HG03354 (cell line): ENCODE data around the gene MYL11.

Experiments used
- ATAC-seq: cut with Tn5 transposase; IDR thresholded peaks from one replicate; pipeline ENCODE4 v1.9.1; 2021; ENCODE audit warnings: mild to moderate bottlenecking; ENCODE audit not compliant: unreplicated experiment, poor library complexity, severe bottlenecking

Gene MYL11

DNA sequence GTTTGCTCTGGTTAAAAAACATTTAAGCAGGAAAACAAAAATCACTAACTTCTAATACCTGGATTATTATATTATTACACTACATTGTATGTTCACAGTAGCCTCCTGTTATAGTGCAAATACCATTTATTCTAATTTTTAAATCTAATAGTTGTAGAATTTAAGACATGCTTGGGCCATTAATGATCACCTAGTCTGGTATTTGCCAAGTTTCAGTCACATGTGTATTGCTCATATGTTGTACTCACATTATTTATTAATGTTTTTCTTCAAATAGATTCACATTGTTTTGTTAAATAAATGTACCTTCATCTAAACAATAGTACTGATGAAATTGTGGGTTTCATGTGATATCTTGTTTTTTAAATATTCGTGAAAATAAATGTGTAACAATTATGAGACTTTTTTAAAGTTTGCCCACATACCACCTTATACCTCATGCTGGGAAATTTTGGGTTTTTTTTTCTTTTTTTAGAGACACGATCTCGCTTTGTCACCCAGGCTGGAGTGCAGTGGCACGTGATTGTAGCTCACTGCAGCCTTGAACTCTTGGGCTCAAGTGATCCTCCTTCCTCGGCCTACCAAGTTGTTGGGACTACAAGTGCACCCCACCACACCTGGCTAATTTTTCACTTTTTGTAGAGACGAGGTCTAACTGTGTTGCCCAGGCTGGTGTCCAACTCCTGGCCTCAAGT is 38.7 kb downstream of the MYL11 start:
- ATAC-seq: no peak

- no peak for ATAC-seq
Observed at GRCh38 chr16:30414159-30414558, 39.6 kb downstream of the MYL11 start.

GRCh38 chr16:30416047-30416603 is 41.5 kb downstream of the MYL11 start:
- no peak for ATAC-seq

DNA sequence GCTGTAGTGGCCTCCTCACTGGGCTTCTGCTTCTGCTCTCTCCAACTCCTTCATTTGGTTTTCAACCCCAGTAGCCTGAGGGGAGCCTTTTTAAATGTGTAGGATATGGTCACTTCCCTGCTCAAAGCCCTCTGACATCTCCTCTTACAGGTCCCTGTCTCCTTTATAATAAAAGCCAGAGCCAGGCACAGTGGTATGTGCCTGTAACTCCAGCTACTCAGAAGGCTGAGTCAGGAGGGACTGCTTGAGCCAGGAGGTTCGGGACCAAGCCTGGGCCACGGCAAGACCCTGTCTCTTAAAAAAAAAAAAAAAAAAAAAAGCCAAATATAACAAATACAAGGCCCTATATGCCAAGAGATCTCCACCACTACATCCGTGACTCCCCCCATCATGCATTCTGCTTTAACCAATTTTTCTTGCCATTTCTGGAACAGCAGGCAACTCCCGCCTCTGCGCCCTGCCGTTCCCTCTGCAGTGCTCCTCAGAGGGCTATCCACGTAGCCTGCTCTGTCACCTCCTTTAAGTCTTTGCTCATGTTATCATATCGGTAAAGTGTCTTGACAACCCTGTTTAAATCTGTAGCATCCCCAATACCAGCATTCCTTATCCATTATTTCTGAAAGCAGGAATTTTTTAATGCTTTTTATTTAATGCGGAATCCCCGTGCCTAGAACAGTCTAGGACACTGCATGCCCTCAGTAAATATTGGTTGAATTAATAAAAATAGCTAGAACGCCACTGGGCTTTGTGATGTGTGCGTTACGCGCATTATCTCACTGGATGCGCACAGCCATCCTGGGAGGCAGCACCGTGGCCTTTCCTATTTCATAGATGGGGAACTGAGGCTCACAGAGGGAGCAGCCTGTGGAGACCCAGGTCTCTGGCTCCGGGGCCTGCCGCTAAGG is 42.3 kb downstream of the MYL11 start:
- ATAC-seq: no peak

DNA sequence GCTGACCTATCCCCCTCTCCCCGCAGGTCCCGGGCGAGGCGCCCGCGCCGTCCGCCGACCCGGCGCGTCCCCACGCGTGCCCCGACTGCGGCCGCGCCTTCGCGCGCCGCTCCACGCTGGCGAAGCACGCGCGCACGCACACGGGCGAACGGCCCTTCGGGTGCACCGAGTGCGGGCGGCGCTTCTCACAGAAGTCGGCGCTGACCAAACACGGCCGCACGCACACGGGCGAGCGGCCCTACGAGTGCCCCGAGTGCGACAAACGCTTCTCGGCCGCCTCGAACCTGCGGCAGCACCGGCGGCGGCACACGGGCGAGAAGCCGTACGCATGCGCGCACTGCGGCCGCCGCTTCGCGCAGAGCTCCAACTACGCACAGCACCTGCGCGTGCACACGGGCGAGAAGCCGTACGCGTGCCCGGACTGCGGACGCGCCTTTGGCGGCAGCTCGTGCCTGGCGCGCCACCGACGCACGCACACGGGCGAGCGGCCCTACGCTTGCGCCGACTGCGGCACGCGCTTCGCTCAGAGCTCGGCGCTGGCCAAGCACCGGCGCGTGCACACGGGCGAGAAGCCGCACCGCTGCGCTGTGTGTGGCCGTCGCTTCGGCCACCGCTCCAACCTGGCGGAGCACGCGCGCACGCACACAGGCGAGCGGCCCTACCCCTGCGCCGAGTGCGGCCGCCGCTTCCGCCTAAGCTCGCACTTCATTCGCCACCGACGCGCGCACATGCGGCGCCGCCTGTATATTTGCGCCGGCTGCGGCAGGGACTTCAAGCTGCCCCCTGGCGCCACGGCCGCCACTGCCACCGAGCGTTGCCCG is 43.1 kb downstream of the MYL11 start:
- peak; percentile 83 for ATAC-seq

GRCh38 chr16:30418350-30419181 is 44.0 kb downstream of the MYL11 start:
- ATAC-seq: no peak

GRCh38 chr16:30421010-30421409 is 46.4 kb downstream of the MYL11 start:
- ATAC-seq: no peak
